GM12801 (cell line): ENCODE measurements around the gene MCOLN1.

Experiments used
- CTCF ChIP-seq: IDR thresholded peaks from one replicate; pipeline ENCODE4 v1.5.1; 2011; ENCODE audit warnings: control low read depth; ENCODE audit not compliant: insufficient read length; ENCODE audit errors: extremely low read depth

MCOLN1 gene

GRCh38 chr19:7528522-7529245 is 6.3 kb downstream of the MCOLN1 start:
- no peak for TF ChIP-seq CTCF

GRCh38 chr19:7529246-7529600 is 6.8 kb downstream of the MCOLN1 start:
- TF ChIP-seq CTCF, result no peak

GRCh38 chr19:7529610-7530490 is 7.4 kb downstream of the MCOLN1 start:
- TF ChIP-seq CTCF, result no peak

GRCh38 chr19:7533281-7533885 is 11.0 kb downstream of the MCOLN1 start:
- no peak for TF ChIP-seq CTCF

GRCh38 chr19:7533925-7534480 is 11.6 kb downstream of the MCOLN1 start:
- no peak for TF ChIP-seq CTCF

GRCh38 chr19:7534531-7535046 is 12.2 kb downstream of the MCOLN1 start:
- no peak for TF ChIP-seq CTCF
